Liver (tissue), 9 donors: ENCODE measurements around the gene HLA-F. TPM values are rescaled to one million over a fixed set of nuclear protein-coding genes. Genes with fewer than 3 reads are reported as not detected.

Experiments used
- DNase-seq: peaks from one replicate; pipeline ENCODE4 v3.0.0-alpha.2; 2017; ENCODE audit warnings: low spot score
- H3K27ac ChIP-seq, 2 donors: one replicate each; pipeline ENCODE4 v1.7.0; 2013; ENCODE audit warnings: inconsistent platforms in 2 of 2, low read length in 2 of 2, control low read depth in 1 of 2, low read depth in 1 of 2, mild to moderate bottlenecking in 1 of 2
- H3K27me3 ChIP-seq, 4 donors: one replicate each; pipeline versions ENCODE4 v1.6.1 to v1.7.0; 2013; ENCODE audit warnings: low read length in 3 of 4, inconsistent platforms in 1 of 4, mild to moderate bottlenecking in 1 of 4, moderate library complexity in 1 of 4; ENCODE audit not compliant: control insufficient read depth in 4 of 4, insufficient read depth in 4 of 4
- H3K36me3 ChIP-seq, 4 donors: one replicate each; pipeline versions ENCODE4 v1.6.1 to v1.7.0; 2013; ENCODE audit warnings: low read length in 3 of 4, mild to moderate bottlenecking in 3 of 4, low read depth in 1 of 4, moderate library complexity in 1 of 4; ENCODE audit not compliant: control insufficient read depth in 4 of 4, insufficient read depth in 3 of 4
- H3K4me1 ChIP-seq, 4 donors: one replicate each; pipeline versions ENCODE4 v1.6.1 to v1.7.0; 2013; ENCODE audit warnings: low read length in 3 of 4, mild to moderate bottlenecking in 3 of 4, moderate library complexity in 1 of 4; ENCODE audit not compliant: control insufficient read depth in 4 of 4, insufficient read depth in 4 of 4
- H3K4me3 ChIP-seq, 3 donors: one replicate each; pipeline versions ENCODE4 v1.6.1 to v1.7.0; 2013; ENCODE audit warnings: low read length in 3 of 3, control low read depth in 1 of 3, low read depth in 1 of 3, mild to moderate bottlenecking in 1 of 3
- H3K9ac ChIP-seq, 2 donors: one replicate each; pipeline ENCODE4 v1.7.0; 2013; ENCODE audit warnings: low read length in 2 of 2, mild to moderate bottlenecking in 2 of 2, moderate library complexity in 2 of 2, control low read depth in 1 of 2, low read depth in 1 of 2
- H3K9me3 ChIP-seq, 4 donors: one replicate each; pipeline versions ENCODE4 v1.6.1 to v1.7.0; 2013; ENCODE audit warnings: low read length in 3 of 4; ENCODE audit not compliant: control insufficient read depth in 4 of 4
- ATF3 ChIP-seq: IDR thresholded peaks from 2 replicates; pipeline ENCODE4 v1.6.1; 2016; ENCODE audit warnings: antibody characterized with exemption
- CTCF ChIP-seq: fragments of 150-350 bp; IDR thresholded peaks from 2 replicates; pipeline ENCODE4 v1.5.1; 2017; ENCODE audit warnings: improper control_type of control experiment, low read depth, low read length; ENCODE audit not compliant: missing input control
- EGR1 ChIP-seq, 2 donors: IDR thresholded peaks; 2 replicates each; pipeline ENCODE4 v1.6.1; 2016 to 2018; ENCODE audit warnings: antibody characterized with exemption in 2 of 2, low read depth in 2 of 2
- FOXA1 ChIP-seq: IDR thresholded peaks from 2 replicates; pipeline ENCODE4 v1.6.1; 2016; ENCODE audit warnings: antibody characterized with exemption
- FOXA2 ChIP-seq: IDR thresholded peaks from 2 replicates; pipeline ENCODE4 v1.6.1; 2016; ENCODE audit warnings: antibody characterized with exemption
- GABPA ChIP-seq, 2 donors: IDR thresholded peaks in 1 of 2; conservative IDR thresholded peaks in 1 of 2; 2 replicates each; pipeline ENCODE4 v1.6.1; 2016; ENCODE audit warnings: antibody characterized with exemption in 2 of 2, mild to moderate bottlenecking in 1 of 2, moderate library complexity in 1 of 2
- HNF4A ChIP-seq, 2 donors: conservative IDR thresholded peaks; 2 replicates each; pipeline ENCODE4 v1.6.1; 2016; ENCODE audit warnings: antibody characterized with exemption in 2 of 2, mild to moderate bottlenecking in 2 of 2
- HNF4G ChIP-seq: IDR thresholded peaks from 2 replicates; pipeline ENCODE4 v1.6.1; 2016; ENCODE audit warnings: antibody characterized with exemption
- JUND ChIP-seq, 2 donors: IDR thresholded peaks; 2 replicates each; pipeline ENCODE4 v1.6.1; 2016; ENCODE audit warnings: antibody characterized with exemption in 2 of 2
- MAX ChIP-seq: IDR thresholded peaks from 2 replicates; pipeline ENCODE4 v1.6.1; 2016; ENCODE audit warnings: antibody characterized with exemption
- NR2F2 ChIP-seq: IDR thresholded peaks from 2 replicates; pipeline ENCODE4 v1.6.1; 2016; ENCODE audit warnings: antibody characterized with exemption
- RAD21 ChIP-seq, 2 donors: IDR thresholded peaks; 2 replicates each; pipeline ENCODE4 v1.6.1; 2016; ENCODE audit warnings: antibody characterized with exemption in 2 of 2, mild to moderate bottlenecking in 2 of 2
- REST ChIP-seq: IDR thresholded peaks from 2 replicates; pipeline ENCODE4 v1.6.1; 2016; ENCODE audit warnings: antibody characterized with exemption, mild to moderate bottlenecking
- RXRA ChIP-seq, 2 donors: IDR thresholded peaks; 2 replicates each; pipeline ENCODE4 v1.6.1; 2017 to 2018; ENCODE audit warnings: antibody characterized with exemption in 2 of 2, mild to moderate bottlenecking in 1 of 2
- SP1 ChIP-seq: IDR thresholded peaks from 2 replicates; pipeline ENCODE4 v1.6.1; 2018; ENCODE audit warnings: antibody characterized with exemption, mild to moderate bottlenecking
- TAF1 ChIP-seq: conservative IDR thresholded peaks from 2 replicates; pipeline ENCODE4 v1.6.1; 2016; ENCODE audit warnings: antibody characterized with exemption, mild to moderate bottlenecking
- YY1 ChIP-seq: IDR thresholded peaks from 2 replicates; pipeline ENCODE4 v1.6.1; 2016; ENCODE audit warnings: antibody characterized with exemption, mild to moderate bottlenecking
- ZBTB33 ChIP-seq: IDR thresholded peaks from 2 replicates; pipeline ENCODE4 v1.6.1; 2016; ENCODE audit warnings: antibody characterized with exemption
- WGBS: extraction: QIAGEN DNeasy Blood & Tissue Kit; methylation state at CpG from one replicate; pipeline ENCODE4 v1.1.7; 2013; 5-methylcytosine and 5-hydroxymethylcytosine counted together
- polyA plus RNA-seq, 2 donors: library from polyadenylated mRNA; stranded (reverse) in 1 of 2; unstranded in 1 of 2; fragments of 200-250 nt in 1 of 2; fragments of >200 nt in 1 of 2; fragmentation: Nextera tagmentation in 1 of 2; extraction: Ambion mirVana in 1 of 2; gene quantifications; one replicate each; pipeline versions ENCODE4 v1.2.1 to v1.2.3, GENCODE V29; 2013 to 2015
- total RNA-seq, 2 donors: library from RNA; depleted of rRNA; stranded (reverse); fragments of >200 nt; gene quantifications; one replicate each; pipeline ENCODE4 v1.2.3, GENCODE V29; 2014
- donor health status: healthy.
- donor health status: healthy.
- donor health status: healthy.
- donor health status: healthy.
- donor health status: healthy.

The HLA-F gene
- total and polyA plus RNA-seq, 4 donors, result 12.1 to 53.0 (median 31.8) TPM

GRCh38 chr6:29730575-29731126, 7.4 kb downstream of the HLA-F start:
- H3K9ac ChIP-seq, result no peak overlapping the region
- 57% methylated on average over 7 of the region's 7 CpGs for WGBS

More at GRCh38 chr6:29730575-29731126, 7.4 kb downstream of the HLA-F start:
- no peak overlapping the region for H3K27ac ChIP-seq
- no peak overlapping the region for H3K4me3 ChIP-seq
- no peak for DNase-seq
- H3K9me3 ChIP-seq, result no peaks in the 10 kb centered on the region
- no peaks in the 10 kb centered on the region for H3K27me3 ChIP-seq
- TF ChIP-seq ZBTB33 (no peak), TAF1 (no peak), REST (no peak), MAX (no peak), YY1 (no peak), ATF3 (no peak), RXRA (IDR thresholded peaks at IDR 0.05) (no peak), SP1 (no peak), HNF4G (no peak), RAD21 (IDR thresholded peaks at IDR 0.05) (no peak), HNF4A (conservative IDR thresholded peaks at IDR 0.05) (no peak), FOXA1 (no peak), NR2F2 (no peak), CTCF (no peak), EGR1 (IDR thresholded peaks at IDR 0.05; ENCODE audit: low read depth in 2 of 2) (no peak), FOXA2 (no peak), JUND (IDR thresholded peaks at IDR 0.05) (no peak), GABPA (IDR thresholded peaks at IDR 0.05 in 1 of 2, conservative IDR thresholded peaks at IDR 0.05 in 1 of 2) (no peak)
- peaks cover 0 to 18% (median 8%) of the 10 kb centered on the region in 4 donors for H3K36me3 ChIP-seq
- peaks cover 0 to 3% (median 2%) of the 10 kb centered on the region in 4 donors for H3K4me1 ChIP-seq
